GM12878 (cell line): Measurements from ENCODE around the gene HPS3. TPM values are rescaled to one million over a fixed set of nuclear protein-coding genes. Genes with fewer than 3 reads are reported as not detected.

Source experiments
- ATAC-seq: fragments of 200-7000 bp; cut with Tn5 transposase; 3 replicates; pipeline ENCODE4 v1.9.1; 2020; ENCODE audit warnings: mild to moderate bottlenecking, moderate library complexity
- BruUV-seq: library from RNA; stranded (reverse); fragments of 400-500 nt; replicated peaks from 2 replicates; lab custom pipeline; 2021; lab: Mats Ljungman, UMichigan
- CTCF ChIA-PET: fragments of 300-600 bp; sonication (Branson Sonifier 250); formaldehyde crosslinking; extraction: SDS; loops from one replicate; lab custom pipeline; 2021; ENCODE audit warnings: inconsistent platforms; lab: Yijun Ruan, JAX
- POLR2A ChIA-PET: fragments of 350-600 bp; formaldehyde crosslinking; extraction: SDS; loops from one replicate; lab custom pipeline; 2021; ENCODE audit warnings: inconsistent platforms; lab: Charles Lee
- RAD21 ChIA-PET: fragments of 300-600 bp; sonication (Branson Sonifier 250); formaldehyde crosslinking; loops from one replicate; lab custom pipeline; 2023; ENCODE audit warnings: antibody characterized with exemption; ENCODE audit not compliant: unreplicated experiment; lab: Charles Lee
- SMC1A ChIA-PET: fragments of 300-600 bp; sonication (Branson Sonifier 250); formaldehyde crosslinking; loops from one replicate; lab custom pipeline; 2023; ENCODE audit not compliant: unreplicated experiment, uncharacterized antibody; lab: Charles Lee
- DNase-seq: peaks from one replicate; pipeline ENCODE4 v3.0.0-alpha.2; 2011; ENCODE audit warnings: low read depth, low spot score
- FAIRE-seq: peaks from 3 replicates; lab custom pipeline; 2011; peaks lifted over from hg19 to GRCh38; lab: Jason Lieb, UNC
- H2AFZ ChIP-seq: 2 replicates; pipeline ENCODE4 v1.6.0; 2011; ENCODE audit warnings: low read depth, low read length, control low read depth; ENCODE audit not compliant: control insufficient read depth
- H3K27ac ChIP-seq: 2 replicates; pipeline ENCODE4 v1.5.1; 2011; ENCODE audit warnings: control low read depth; ENCODE audit not compliant: control insufficient read depth, insufficient read depth
- H3K27me3 ChIP-seq, 2 experiments: replicated peaks in 1 of 2; 2 replicates each; pipeline versions ENCODE4 v1.6.0 to v1.6.1; 2011; ENCODE audit warnings: low read length in 1 of 2; ENCODE audit not compliant: control insufficient read depth in 2 of 2, insufficient read depth in 2 of 2
- H3K36me3 ChIP-seq, 2 experiments: 2 replicates each; pipeline ENCODE4 v1.5.1; 2011; ENCODE audit warnings: low read length in 1 of 2; ENCODE audit not compliant: control insufficient read depth in 2 of 2, insufficient read depth in 2 of 2
- H3K4me1 ChIP-seq: 2 replicates; pipeline ENCODE4 v1.6.1; 2011; ENCODE audit warnings: mild to moderate bottlenecking, low read length, moderate library complexity, mixed read lengths; ENCODE audit not compliant: control insufficient read depth, insufficient read depth
- H3K4me2 ChIP-seq: 2 replicates; pipeline ENCODE4 v1.6.0; 2011; ENCODE audit warnings: control low read depth; ENCODE audit not compliant: control insufficient read depth, insufficient read depth
- H3K4me3 ChIP-seq: fragments of 200-600 bp; sonication (generic); 2 replicates; pipeline ENCODE4 v1.5.1; 2016
- H3K79me2 ChIP-seq: 2 replicates; pipeline ENCODE4 v1.6.0; 2011; ENCODE audit warnings: low read length; ENCODE audit not compliant: control insufficient read depth, insufficient read depth
- H3K9ac ChIP-seq: 2 replicates; pipeline ENCODE4 v1.8.0; 2011; ENCODE audit warnings: low read length, control low read depth, mixed read lengths; ENCODE audit not compliant: control insufficient read depth, insufficient read depth
- H3K9me3 ChIP-seq: replicated peaks from 3 replicates; pipeline ENCODE4 v1.5.1; 2011; ENCODE audit warnings: mild to moderate bottlenecking, low read length; ENCODE audit not compliant: control insufficient read depth, insufficient read depth
- H4K20me1 ChIP-seq: 2 replicates; pipeline ENCODE4 v1.6.0; 2011; ENCODE audit not compliant: control insufficient read depth, insufficient read depth
- BMI1 ChIP-seq: fragments of 450-650 bp; IDR thresholded peaks from 2 replicates; pipeline ENCODE4 v1.6.1; 2016; ENCODE audit warnings: mild to moderate bottlenecking, moderate library complexity, borderline replicate concordance
- BRCA1 ChIP-seq: IDR thresholded peaks from 2 replicates; pipeline ENCODE4 v1.6.1; 2011; ENCODE audit warnings: low read depth, low read length, improper control_type of control experiment
- RUNX3 ChIP-seq: IDR thresholded peaks from 2 replicates; pipeline ENCODE4 v1.6.1; 2012; ENCODE audit warnings: low read length, inconsistent platforms
- ZBTB33 ChIP-seq: fragments of 450-650 bp; IDR thresholded peaks from 2 replicates; pipeline ENCODE4 v1.6.1; 2017; ENCODE audit warnings: mild to moderate bottlenecking
- WGBS: methylation state at CpG from one replicate; pipeline ENCODE4 v1.1.6; 2016; ENCODE audit warnings: low lambda C conversion rate; ENCODE audit not compliant: insufficient replicate concordance, insufficient coverage; ENCODE audit errors: missing lambda C conversion rate; 5-methylcytosine and 5-hydroxymethylcytosine counted together
- in situ Hi-C: fragments of 300-500 bp; cut with MboI; formaldehyde crosslinking; loops from 9 replicates; pipeline ENCODE4 v1.14.3; 2018; ENCODE audit warnings: mixed read lengths
- intact Hi-C: fragments of 100-400 bp; cut with micrococcal nuclease; formaldehyde crosslinking; loops from one replicate; pipeline ENCODE4 v1.14.2; 2022; ENCODE audit not compliant: unreplicated experiment
- polyA plus RNA-seq, 11 experiments: library from polyadenylated mRNA; depleted of rRNA in 4 of 11; unstranded in 6 of 11; stranded (reverse) in 5 of 11; fragments of >200 nt; fragmentation: Nextera tagmentation in 4 of 11; fragmentation: Illumina TruSeq in 1 of 11; extraction: Ambion mirVana in 4 of 11; extraction: Trizol in 1 of 11; gene quantifications; 1 replicate in 1 of 11; 2 replicates in 10 of 11; pipeline versions ENCODE4 v1.2.1 to v1.2.3, GENCODE V29; 2011 to 2016; ENCODE audit warnings: inconsistent platforms in 2 of 11, missing spikeins in 2 of 11, low read depth in 1 of 11
- total RNA-seq, 4 experiments: library from RNA; depleted of rRNA in 3 of 4; stranded (reverse); fragments of >200 nt in 3 of 4; fragmentation: Illumina TruSeq in 1 of 4; extraction: Trizol in 1 of 4; gene quantifications; 2 replicates each; pipeline versions ENCODE4 v1.2.1 to v1.2.3, GENCODE V29; 2013 to 2021
- TF ChIP-seq, protein P1 (sequence below): fragments of 450-650 bp; conservative IDR thresholded peaks from 2 replicates; pipeline ENCODE4 v1.6.1; 2017; ENCODE audit warnings: mild to moderate bottlenecking, moderate library complexity
- TF ChIP-seq, protein P2 (sequence below): IDR thresholded peaks from 2 replicates; pipeline ENCODE4 v1.6.1; 2012; ENCODE audit warnings: improper control_type of control experiment, low read depth, low read length; ENCODE audit not compliant: insufficient replicate concordance

Gene HPS3
- total and polyA plus RNA-seq, 10 of the 15 experiments (the other 5 are each of a cell fraction or from before 2014, with no cell fraction given) = 2.7 to 26.5 (median 14.8) TPM

DNA sequence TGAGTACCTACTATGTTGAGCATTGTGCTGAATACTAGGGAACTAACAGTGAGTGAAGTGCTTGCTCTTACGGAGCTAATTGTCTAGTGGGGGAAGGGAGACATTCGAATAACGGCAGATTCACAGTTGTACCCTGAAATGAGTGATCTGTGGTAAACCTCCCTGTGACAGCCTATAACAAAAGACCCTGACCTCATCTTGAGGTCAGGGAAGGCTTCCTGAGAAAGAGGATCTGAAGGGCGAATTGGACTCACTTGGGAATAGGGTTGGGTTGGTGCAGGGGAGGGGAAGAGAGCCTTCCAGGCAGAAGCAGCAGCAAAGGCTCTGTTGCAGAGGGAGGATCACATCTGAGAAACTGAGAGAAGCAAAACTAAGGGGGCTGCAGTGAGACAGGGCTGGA, 13.2 kb downstream of the HPS3 start:
- no peak overlapping the region for H2AFZ ChIP-seq
- ATAC-seq (no peak), FAIRE-seq (no peak), DNase-seq (no peak)
- H3K9ac ChIP-seq = no peak overlapping the region
- ChIA-PET POLR2A (interaction anchor here (0.5 kb wide), 1 partner anchor 335 kb away, joined by 3 read pairs; no protein-coding TSS in a partner anchor), RAD21 (no interaction called here), CTCF (no interaction called here), SMC1A (interaction anchor here (1.0 kb wide), 1 partner anchor 14 kb away, joined by 3 read pairs; no protein-coding TSS in a partner anchor)
- BruUV-seq = no TSS peak
- H3K4me1 ChIP-seq = peaks cover 16% of the 10 kb centered on the region; the same call in 1 of the 2 replicates
- H3K27me3 ChIP-seq = no peaks in the 10 kb centered on the region
- intact Hi-C loops (no loop called here), in situ Hi-C loops (no loop called here)
- H3K9me3 ChIP-seq = no peaks in the 10 kb centered on the region
- no peak overlapping the region for H3K4me2 ChIP-seq
- no peaks in the 10 kb centered on the region for H3K79me2 ChIP-seq
- no peaks in the 10 kb centered on the region for H4K20me1 ChIP-seq
- 58% methylated on average over 4 of the region's 4 CpGs for WGBS
- peaks cover 0 to 2% of the 10 kb centered on the region in 2 experiments; a peak in 1 of 4 replicates for H3K36me3 ChIP-seq
- no peak overlapping the region for H3K27ac ChIP-seq
- TF ChIP-seq RUNX3 = 0 out of 2 replicates have a peak, but pooled peaks have one; percentile 16
- TF ChIP-seq, protein P1, sequence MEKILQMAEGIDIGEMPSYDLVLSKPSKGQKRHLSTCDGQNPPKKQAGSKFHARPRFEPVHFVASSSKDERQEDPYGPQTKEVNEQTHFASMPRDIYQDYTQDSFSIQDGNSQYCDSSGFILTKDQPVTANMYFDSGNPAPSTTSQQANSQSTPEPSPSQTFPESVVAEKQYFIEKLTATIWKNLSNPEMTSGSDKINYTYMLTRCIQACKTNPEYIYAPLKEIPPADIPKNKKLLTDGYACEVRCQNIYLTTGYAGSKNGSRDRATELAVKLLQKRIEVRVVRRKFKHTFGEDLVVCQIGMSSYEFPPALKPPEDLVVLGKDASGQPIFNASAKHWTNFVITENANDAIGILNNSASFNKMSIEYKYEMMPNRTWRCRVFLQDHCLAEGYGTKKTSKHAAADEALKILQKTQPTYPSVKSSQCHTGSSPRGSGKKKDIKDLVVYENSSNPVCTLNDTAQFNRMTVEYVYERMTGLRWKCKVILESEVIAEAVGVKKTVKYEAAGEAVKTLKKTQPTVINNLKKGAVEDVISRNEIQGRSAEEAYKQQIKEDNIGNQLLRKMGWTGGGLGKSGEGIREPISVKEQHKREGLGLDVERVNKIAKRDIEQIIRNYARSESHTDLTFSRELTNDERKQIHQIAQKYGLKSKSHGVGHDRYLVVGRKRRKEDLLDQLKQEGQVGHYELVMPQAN = no peak
- no peak overlapping the region for H3K4me3 ChIP-seq

DNA sequence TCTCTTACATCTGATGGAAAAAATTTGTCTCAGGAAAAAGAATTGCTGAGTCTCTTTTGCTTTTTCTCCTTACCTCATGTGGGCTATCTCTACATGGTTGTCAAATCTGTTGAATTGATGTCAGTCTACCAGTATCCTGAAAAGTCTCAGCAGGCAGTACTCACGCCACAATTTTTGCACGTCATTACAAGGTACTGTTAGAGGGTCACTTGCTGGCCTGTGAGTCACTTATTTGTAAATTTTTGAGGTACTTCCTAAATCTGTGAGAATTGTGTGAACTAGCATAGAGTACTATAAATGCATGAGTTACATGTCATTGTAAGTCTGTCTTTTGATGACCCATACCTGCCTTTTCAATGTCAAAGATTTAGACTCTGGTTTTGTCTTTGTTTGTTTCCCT, 15.9 kb downstream of the HPS3 start:
- BruUV-seq = no TSS peak
- CTCF ChIA-PET = interaction anchor here (1.9 kb wide), 1 partner anchor 26 kb away, joined by 15 read pairs; no protein-coding TSS in a partner anchor
- TF ChIP-seq BMI1 (no peak), ZBTB33 (no peak), BRCA1 (no peak)
- TF ChIP-seq, protein P2, sequence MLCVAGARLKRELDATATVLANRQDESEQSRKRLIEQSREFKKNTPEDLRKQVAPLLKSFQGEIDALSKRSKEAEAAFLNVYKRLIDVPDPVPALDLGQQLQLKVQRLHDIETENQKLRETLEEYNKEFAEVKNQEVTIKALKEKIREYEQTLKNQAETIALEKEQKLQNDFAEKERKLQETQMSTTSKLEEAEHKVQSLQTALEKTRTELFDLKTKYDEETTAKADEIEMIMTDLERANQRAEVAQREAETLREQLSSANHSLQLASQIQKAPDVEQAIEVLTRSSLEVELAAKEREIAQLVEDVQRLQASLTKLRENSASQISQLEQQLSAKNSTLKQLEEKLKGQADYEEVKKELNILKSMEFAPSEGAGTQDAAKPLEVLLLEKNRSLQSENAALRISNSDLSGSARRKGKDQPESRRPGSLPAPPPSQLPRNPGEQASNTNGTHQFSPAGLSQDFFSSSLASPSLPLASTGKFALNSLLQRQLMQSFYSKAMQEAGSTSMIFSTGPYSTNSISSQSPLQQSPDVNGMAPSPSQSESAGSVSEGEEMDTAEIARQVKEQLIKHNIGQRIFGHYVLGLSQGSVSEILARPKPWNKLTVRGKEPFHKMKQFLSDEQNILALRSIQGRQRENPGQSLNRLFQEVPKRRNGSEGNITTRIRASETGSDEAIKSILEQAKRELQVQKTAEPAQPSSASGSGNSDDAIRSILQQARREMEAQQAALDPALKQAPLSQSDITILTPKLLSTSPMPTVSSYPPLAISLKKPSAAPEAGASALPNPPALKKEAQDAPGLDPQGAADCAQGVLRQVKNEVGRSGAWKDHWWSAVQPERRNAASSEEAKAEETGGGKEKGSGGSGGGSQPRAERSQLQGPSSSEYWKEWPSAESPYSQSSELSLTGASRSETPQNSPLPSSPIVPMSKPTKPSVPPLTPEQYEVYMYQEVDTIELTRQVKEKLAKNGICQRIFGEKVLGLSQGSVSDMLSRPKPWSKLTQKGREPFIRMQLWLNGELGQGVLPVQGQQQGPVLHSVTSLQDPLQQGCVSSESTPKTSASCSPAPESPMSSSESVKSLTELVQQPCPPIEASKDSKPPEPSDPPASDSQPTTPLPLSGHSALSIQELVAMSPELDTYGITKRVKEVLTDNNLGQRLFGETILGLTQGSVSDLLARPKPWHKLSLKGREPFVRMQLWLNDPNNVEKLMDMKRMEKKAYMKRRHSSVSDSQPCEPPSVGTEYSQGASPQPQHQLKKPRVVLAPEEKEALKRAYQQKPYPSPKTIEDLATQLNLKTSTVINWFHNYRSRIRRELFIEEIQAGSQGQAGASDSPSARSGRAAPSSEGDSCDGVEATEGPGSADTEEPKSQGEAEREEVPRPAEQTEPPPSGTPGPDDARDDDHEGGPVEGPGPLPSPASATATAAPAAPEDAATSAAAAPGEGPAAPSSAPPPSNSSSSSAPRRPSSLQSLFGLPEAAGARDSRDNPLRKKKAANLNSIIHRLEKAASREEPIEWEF = no peak

More for the DNA sequence above, 15.9 kb downstream of the HPS3 start:
- 85% methylated on average over 2 of the region's 2 CpGs for WGBS
- DNase-seq (no peak), FAIRE-seq (peak; percentile 23), ATAC-seq (peak; percentile 45)
- H3K36me3 ChIP-seq = peaks cover 0 to 2% of the 10 kb centered on the region in 2 experiments; a peak in 1 of 4 replicates
- ChIA-PET POLR2A (no interaction called here), SMC1A (interaction anchor here (1.0 to 1.5 kb wide), 2 partner anchors 13 to 18 kb away, joined by 3 read pairs; no protein-coding TSS in a partner anchor), RAD21 (interaction anchor here (1.0 kb wide), 1 partner anchor 80 kb away, joined by 3 read pairs; no protein-coding TSS in a partner anchor)
- H3K27me3 ChIP-seq = no peaks in the 10 kb centered on the region
- peaks cover 16% of the 10 kb centered on the region; the same call in 1 of the 2 replicates for H3K4me1 ChIP-seq
- peak overlapping the region; percentile 12 for H3K4me2 ChIP-seq
- H4K20me1 ChIP-seq = no peaks in the 10 kb centered on the region
- in situ Hi-C loops (no loop called here), intact Hi-C loops (no loop called here)
- no peak overlapping the region for H3K9ac ChIP-seq
- H3K79me2 ChIP-seq = no peaks in the 10 kb centered on the region
- H3K9me3 ChIP-seq = no peaks in the 10 kb centered on the region
- H2AFZ ChIP-seq = no peak overlapping the region
- H3K4me3 ChIP-seq = no peak overlapping the region
- no peak overlapping the region for H3K27ac ChIP-seq
